Prostate gland (tissue), 2 donors: ENCODE data around the gene IGF2BP2. TPM values are rescaled to one million over a fixed set of nuclear protein-coding genes. Genes with fewer than 3 reads are reported as not detected.
"Not testable (repeated sequence)": the region's sequence is repeated elsewhere in the genome, so short reads cannot be mapped to it uniquely, and the experiment has no call there.

Experiments used
- DNase-seq: peaks from one replicate; pipeline ENCODE4 v3.0.0-alpha.2; 2019; ENCODE audit warnings: low spot score
- H3K27ac ChIP-seq, 2 donors: fragments of 200-600 bp; sonication (generic); 2 replicates each; pipeline ENCODE4 v1.5.1; 2017 to 2019
- H3K27me3 ChIP-seq: fragments of 200-600 bp; sonication (generic); replicated peaks from 2 replicates; pipeline ENCODE4 v1.5.1; 2019; ENCODE audit not compliant: insufficient read depth
- H3K36me3 ChIP-seq, 2 donors: fragments of 200-600 bp; sonication (generic); 1 replicate in 1 of 2; 2 replicates in 1 of 2; pipeline versions ENCODE4 v1.5.1 to v1.8.1; 2017 to 2019
- H3K4me1 ChIP-seq: fragments of 200-600 bp; sonication (generic); replicated peaks from 2 replicates; pipeline ENCODE4 v1.5.1; 2019
- H3K4me3 ChIP-seq, 2 donors: fragments of 200-600 bp; sonication (generic); 2 replicates each; pipeline ENCODE4 v1.5.1; 2017 to 2019
- H3K9me3 ChIP-seq: fragments of 200-600 bp; sonication (generic); 2 replicates; pipeline ENCODE4 v1.5.1; 2017
- CTCF ChIP-seq, 4 experiments: fragments of 200-600 bp in 2 of 4; fragments of 450-650 bp in 2 of 4; sonication (generic) in 2 of 4; IDR thresholded peaks; 1 replicate in 3 of 4; 2 replicates in 1 of 4; pipeline ENCODE4 v1.5.1; 2016 to 2019; ENCODE audit warnings: antibody characterized with exemption in 4 of 4, mild to moderate bottlenecking in 2 of 4, moderate library complexity in 2 of 4
- POLR2A ChIP-seq: fragments of 450-650 bp; IDR thresholded peaks from one replicate; pipeline ENCODE4 v1.6.1; 2016; ENCODE audit warnings: antibody characterized with exemption, mild to moderate bottlenecking
- POLR2AphosphoS5 ChIP-seq: sonication (generic); formaldehyde crosslinking; IDR thresholded peaks from one replicate; pipeline ENCODE4 v1.6.1; 2017; ENCODE audit warnings: antibody characterized with exemption
- WGBS: methylation state at CpG from one replicate; pipeline ENCODE4 v1.1.5; 2018; 5-methylcytosine and 5-hydroxymethylcytosine counted together
- intact Hi-C: fragments of 100-400 bp; cut with DNase I; formaldehyde crosslinking; loops from one replicate; pipeline ENCODE4 v1.14.2; 2022
- total RNA-seq, 2 donors: library from RNA; depleted of rRNA; stranded (reverse); fragments of >200 nt; gene quantifications; one replicate each; pipeline ENCODE4 v1.1.0, GENCODE V29; 2016

IGF2BP2 gene
- total RNA-seq, 2 donors from 2014 or later: 1.2 to 8.8 TPM

GRCh38 chr3:185818267-185818875 lies 6.5 kb downstream of the IGF2BP2 start:
- DNase-seq: no peak
- intact Hi-C loops: no loop called here
- H3K9me3 ChIP-seq: no peaks in the 10 kb centered on the region
- H3K4me3 ChIP-seq: no peak overlapping the region
- H3K27me3 ChIP-seq: no peaks in the 10 kb centered on the region
- TF ChIP-seq POLR2A: no peak
- no peak for TF ChIP-seq CTCF (IDR thresholded peaks at IDR 0.05)
- TF ChIP-seq POLR2AphosphoS5: no peak
- H3K36me3 ChIP-seq: no peaks in the 10 kb centered on the region
- H3K4me1 ChIP-seq: no peaks in the 10 kb centered on the region
- no peak overlapping the region for H3K27ac ChIP-seq

- H3K27me3 ChIP-seq: no peaks in the 10 kb centered on the region
- no peak overlapping the region for H3K27ac ChIP-seq
- TF ChIP-seq POLR2AphosphoS5 (no peak), POLR2A (no peak), CTCF (IDR thresholded peaks at IDR 0.05) (no peak)
- no peak overlapping the region for H3K4me3 ChIP-seq
- 80% methylated on average over 11 of the region's 11 CpGs for WGBS
- no peaks in the 10 kb centered on the region for H3K4me1 ChIP-seq
- H3K36me3 ChIP-seq: no peaks in the 10 kb centered on the region
- H3K9me3 ChIP-seq: no peaks in the 10 kb centered on the region
- intact Hi-C loops: no loop called here
- no peak for DNase-seq
Measured at GRCh38 chr3:185815391-185816282, 9.2 kb downstream of the IGF2BP2 start.

GRCh38 chr3:185813691-185814215 lies 11.1 kb downstream of the IGF2BP2 start:
- intact Hi-C loops: no loop called here

GRCh38 chr3:185813205-185813604 lies 11.6 kb downstream of the IGF2BP2 start:
- H3K36me3 ChIP-seq: no peaks in the 10 kb centered on the region
- H3K27ac ChIP-seq: no peak overlapping the region
- no peak for TF ChIP-seq POLR2A
- H3K4me3 ChIP-seq: no peak overlapping the region
- no peaks in the 10 kb centered on the region for H3K9me3 ChIP-seq
- no peaks in the 10 kb centered on the region for H3K4me1 ChIP-seq
- intact Hi-C loops: no loop called here
- no peaks in the 10 kb centered on the region for H3K27me3 ChIP-seq
- DNase-seq: no peak
- WGBS: 76% methylated on average over 2 of the region's 2 CpGs

More at GRCh38 chr3:185813691-185814215, 11.1 kb downstream of the IGF2BP2 start:
- TF ChIP-seq POLR2A (no peak), CTCF (IDR thresholded peaks at IDR 0.05) (no peak), POLR2AphosphoS5 (no peak)
- 41% methylated on average over 4 of the region's 4 CpGs for WGBS
- no peak overlapping the region for H3K4me3 ChIP-seq
- H3K27me3 ChIP-seq: no peaks in the 10 kb centered on the region
- H3K27ac ChIP-seq: no peak overlapping the region
- no peak for DNase-seq
- H3K9me3 ChIP-seq: no peaks in the 10 kb centered on the region
- no peaks in the 10 kb centered on the region for H3K4me1 ChIP-seq
- H3K36me3 ChIP-seq: no peaks in the 10 kb centered on the region

DNA sequence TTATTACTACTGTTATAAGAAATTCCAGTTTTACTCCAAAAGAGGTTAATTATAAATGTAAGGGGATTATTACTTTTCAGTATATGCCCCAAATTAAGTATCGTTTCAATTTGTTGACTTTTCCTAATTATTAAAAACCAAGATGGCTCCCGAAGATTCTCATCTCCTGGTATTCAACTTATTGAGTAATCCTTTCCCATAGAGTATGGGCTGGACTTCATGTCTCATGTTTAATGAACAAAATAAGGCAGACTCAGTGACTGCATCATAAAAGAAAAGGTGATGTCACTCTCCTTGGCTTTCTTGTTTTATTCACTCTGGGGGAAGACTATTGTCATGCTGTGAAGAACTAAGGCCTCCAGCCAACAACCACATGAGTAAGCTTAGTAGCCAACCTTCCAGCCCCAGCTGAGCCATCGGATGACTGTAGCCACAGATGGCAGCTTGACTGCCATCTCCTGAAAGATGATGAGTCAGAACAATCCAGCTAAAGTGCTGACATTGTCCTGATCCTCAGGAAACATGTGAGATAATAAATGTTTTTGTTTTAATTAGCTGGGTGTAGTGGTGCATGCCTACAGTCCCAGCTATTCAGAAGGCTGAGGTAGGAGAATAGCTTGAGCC lies 17.3 kb downstream of the IGF2BP2 start:
- 93% methylated on average over 3 of the region's 3 CpGs for WGBS
- intact Hi-C loops: no loop called here

GRCh38 chr3:185798831-185799110 lies 26.1 kb downstream of the IGF2BP2 start:
- DNase-seq, H3K27me3 ChIP-seq, H3K4me3 ChIP-seq, H3K9me3 ChIP-seq, intact Hi-C loops, H3K4me1 ChIP-seq, H3K27ac ChIP-seq, H3K36me3 ChIP-seq: not testable (repeated sequence)
- 88% methylated on average over 6 of the region's 6 CpGs for WGBS

More for the DNA sequence above, 17.3 kb downstream of the IGF2BP2 start:
- H3K4me1 ChIP-seq: no peaks in the 10 kb centered on the region
- no peak overlapping the region for H3K27ac ChIP-seq
- no peak overlapping the region for H3K4me3 ChIP-seq
- H3K36me3 ChIP-seq: no peaks in the 10 kb centered on the region
- TF ChIP-seq POLR2AphosphoS5 (no peak), CTCF (IDR thresholded peaks at IDR 0.05) (no peak), POLR2A (no peak)
- no peak for DNase-seq
- no peaks in the 10 kb centered on the region for H3K9me3 ChIP-seq
- no peaks in the 10 kb centered on the region for H3K27me3 ChIP-seq
